Measurements from ENCODE around the gene DNAJB4.
"Not testable (repeated sequence)": the region's sequence is repeated elsewhere in the genome, so short reads cannot be mapped to it uniquely, and the experiment has no call there.

DNAJB4 gene

GRCh38 chr1:78061825-78062523, 57.2 kb downstream of the DNAJB4 start:
- no peak for DNase-seq

DNA sequence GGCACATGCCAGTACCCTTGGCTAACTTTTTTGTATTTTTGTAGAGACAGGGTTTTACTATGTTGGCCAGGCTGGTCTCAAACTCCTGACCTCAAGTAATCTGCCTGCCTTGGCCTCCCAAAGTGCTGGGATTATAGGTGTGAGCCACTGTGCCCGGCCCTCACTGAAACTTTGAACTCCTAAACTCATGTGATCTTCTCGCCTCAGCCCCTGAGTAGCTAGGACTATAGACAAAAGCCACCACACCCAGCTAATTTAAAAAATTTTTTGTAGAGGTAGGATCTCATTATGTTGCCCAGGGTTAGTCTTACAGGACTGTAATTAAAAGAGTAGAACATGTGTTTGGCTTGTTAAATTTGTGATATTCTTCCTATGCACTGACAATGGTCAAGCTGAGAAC, 60.1 kb downstream of the DNAJB4 start:
- DNase-seq = not testable (repeated sequence)

Data from amygdala (tissue), 56 donors.